SIG-M5 (cell line): ENCODE results near the gene TPST1.

Experiments
- DNase-seq: peaks from one replicate; lab custom pipeline; 2025; lab: John Stamatoyannopoulos, UW

TPST1 gene

DNA sequence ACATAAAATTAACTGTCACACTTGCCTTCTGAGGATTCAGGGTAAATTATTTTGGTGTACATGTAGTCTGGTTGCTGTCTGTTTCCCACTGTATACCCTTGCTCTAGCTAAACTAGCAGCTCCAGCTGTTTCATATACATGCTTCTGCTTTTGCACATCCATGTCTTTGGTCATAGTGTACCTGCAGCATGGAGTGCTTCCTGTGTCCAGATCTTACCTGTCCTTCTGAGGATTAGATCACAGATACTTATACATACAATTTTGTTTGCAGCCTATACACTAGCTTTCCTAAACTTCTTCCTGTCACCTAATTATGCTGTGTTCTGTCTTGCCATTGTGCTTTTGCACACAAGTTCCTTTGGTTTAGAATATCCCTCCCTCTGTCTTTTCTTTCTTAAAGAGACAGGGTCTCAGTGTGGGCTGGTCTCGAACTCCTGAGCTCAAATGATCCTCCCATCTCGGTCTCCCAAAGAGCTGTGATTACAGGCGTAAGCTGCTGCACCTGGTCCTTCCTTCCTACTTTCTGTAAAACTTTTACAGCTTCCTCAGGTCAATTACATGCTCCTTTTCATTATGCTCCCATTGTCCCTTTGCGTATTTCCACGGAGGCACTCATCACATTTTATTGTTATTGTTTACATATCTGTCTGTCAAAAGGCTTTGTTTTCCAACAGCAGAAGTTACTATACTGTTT lies 33.8 kb downstream of the TPST1 start:
- DNase-seq, result no peak

GRCh38 chr7:66239467-66239856 lies 34.3 kb downstream of the TPST1 start:
- no peak for DNase-seq

- no peak for DNase-seq
Observed at GRCh38 chr7:66245008-66245407, 39.9 kb downstream of the TPST1 start.

DNA sequence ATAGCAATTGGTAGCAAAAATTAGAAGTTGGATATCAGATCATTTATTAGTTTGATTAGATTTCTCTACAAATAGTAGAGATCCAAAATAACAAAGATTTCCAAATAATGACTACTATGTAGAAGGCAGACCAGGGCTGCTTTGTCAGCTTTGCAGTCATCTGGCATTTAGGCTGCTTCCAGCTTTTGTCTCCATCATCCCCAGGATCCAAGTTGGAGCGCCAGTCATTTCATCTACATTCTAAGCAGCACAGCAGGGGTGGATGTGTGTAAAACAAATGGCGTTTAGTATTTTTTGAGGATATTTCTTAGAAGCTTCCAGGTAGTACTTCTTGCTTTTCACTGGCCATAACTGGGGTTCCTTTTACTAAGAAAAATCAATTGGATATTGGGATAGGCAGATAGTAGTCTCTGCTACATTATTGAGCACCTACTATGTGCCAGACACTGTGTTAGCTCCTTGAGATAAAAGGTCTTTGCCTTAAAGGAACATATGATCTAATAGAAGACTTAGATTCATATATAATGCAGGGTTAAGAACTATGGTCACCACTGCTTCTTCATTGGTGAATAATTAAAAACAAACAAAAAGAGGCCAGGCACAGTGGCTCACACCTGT lies 41.5 kb downstream of the TPST1 start:
- DNase-seq, result no peak

GRCh38 chr7:66247380-66248078 lies 42.4 kb downstream of the TPST1 start:
- DNase-seq, result no peak

GRCh38 chr7:66250711-66251110 lies 45.6 kb downstream of the TPST1 start:
- DNase-seq, result no peak

- DNase-seq, result no peak
Observed at GRCh38 chr7:66255534-66256100, 50.5 kb downstream of the TPST1 start.

- DNase-seq, result no peak
Observed at GRCh38 chr7:66256281-66256680, 51.1 kb downstream of the TPST1 start.

DNA sequence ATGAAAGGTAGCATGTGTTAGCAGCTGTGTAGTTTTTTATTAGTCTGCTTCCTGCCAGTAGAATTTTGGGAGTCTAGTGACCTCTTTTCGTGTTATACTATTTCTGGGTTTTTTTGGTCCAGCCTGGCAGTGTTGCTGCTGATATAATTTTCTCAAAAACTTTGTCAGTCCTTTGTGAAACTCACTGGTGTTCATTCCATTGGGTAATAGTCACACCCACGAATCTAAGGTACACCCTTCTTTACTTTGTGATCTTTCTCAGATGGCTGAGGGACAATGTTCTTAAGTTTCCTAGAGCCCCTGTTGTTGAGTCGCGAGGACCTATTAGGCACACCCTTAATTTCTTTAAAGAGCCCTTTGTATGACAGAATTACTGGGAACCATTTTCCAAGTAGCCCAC lies 52.3 kb downstream of the TPST1 start:
- no peak for DNase-seq

- DNase-seq, result no peak
Observed at GRCh38 chr7:66258409-66258808, 53.3 kb downstream of the TPST1 start.

GRCh38 chr7:66261941-66262340 lies 56.8 kb downstream of the TPST1 start:
- no peak for DNase-seq

DNA sequence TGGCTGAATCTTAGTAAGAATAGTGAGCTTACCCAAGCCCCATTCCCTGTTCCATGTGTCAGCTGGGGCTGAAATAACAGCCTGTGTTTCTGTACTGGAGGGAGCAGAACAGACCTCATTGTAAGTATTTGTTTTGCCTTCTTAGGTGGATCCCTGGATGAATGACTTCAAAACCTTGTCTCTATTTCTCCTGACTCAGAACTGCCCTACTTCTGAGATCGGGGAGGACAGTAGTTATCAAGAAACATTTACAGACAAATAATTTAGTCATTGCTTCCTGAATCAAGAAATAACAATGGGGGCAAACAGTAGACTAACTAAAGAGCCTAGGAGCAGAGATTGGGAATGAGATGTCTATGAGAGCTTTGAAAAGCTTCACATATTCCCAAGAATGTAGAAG lies 58.8 kb downstream of the TPST1 start:
- DNase-seq, result no peak

DNA sequence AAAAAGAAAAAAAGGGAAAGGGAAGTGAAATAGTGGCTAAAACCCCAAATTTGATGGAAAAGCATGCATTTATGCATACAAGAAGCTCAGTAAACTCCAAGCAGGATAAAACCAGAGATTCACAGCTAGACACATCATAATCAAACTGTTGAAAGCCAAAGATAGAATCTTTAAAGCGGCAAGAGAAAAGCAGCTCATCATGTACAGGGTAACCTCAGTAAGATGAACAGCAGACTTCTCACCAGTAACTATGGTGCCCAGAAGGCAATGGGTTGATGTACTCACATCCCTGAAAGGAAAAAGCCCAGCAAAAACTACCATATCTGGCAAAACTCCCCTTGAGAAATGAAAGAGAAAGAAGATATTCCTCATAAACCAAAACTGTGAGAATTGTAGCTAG lies 60.4 kb downstream of the TPST1 start:
- DNase-seq, result no peak

DNA sequence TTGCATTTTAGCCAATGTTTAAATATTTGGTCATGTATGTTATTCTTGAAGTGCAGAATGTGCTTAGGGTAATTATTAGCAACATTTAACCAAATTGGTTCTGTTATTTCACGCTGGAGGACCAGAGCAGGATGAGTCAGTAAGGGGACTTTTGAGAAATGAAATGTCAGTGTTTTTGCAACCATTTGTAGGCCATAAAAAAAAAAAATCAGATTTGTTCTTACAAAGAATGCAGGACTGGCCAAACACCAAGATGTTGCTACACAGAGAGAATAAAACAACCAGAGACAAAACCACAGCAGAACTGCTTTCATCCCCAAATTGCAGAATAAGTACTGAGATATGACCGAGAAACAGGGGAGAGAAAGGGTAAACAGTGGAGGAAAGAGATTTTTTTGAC lies 62.1 kb downstream of the TPST1 start:
- no peak for DNase-seq

DNA sequence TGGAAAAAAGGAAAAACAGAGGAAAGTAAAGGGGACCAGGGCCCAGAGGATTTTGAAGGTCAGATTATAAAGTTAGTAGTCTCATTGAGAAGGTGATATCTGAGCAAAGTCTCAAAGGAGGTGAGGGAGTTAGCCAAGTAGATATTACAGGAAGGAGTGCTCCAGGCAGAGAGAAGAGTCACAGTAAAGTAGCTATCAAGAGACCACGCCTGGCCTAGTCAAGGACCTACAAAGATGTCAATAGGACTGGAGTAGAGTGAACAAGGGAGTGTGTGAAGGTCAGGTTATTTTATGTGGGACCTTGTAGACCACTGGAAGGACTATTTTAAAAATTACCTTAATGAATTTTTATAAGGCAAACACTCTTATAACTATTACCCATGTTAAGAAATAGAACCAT lies 64.8 kb downstream of the TPST1 start:
- DNase-seq, result no peak

- no peak for DNase-seq
Observed at GRCh38 chr7:66272321-66272720, 67.2 kb downstream of the TPST1 start.

DNA sequence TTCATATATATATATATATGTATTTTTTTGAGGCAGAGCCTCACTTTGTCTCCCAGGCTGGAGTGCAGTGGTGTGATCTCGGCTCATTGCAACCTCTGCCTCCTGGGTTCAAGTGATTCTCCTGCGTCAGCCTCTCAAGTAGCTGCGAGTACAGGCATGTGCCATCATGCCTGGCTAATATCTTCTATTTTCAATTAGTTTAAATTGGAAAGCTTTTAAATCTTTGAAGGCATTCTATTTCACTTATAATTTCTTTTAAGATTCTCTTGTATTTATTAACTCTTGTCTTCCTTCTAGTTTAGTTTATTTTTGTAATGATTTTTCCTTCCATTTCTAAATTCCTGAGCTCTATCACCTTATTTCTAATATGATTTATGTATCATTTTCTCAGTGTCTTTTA lies 71.2 kb downstream of the TPST1 start:
- DNase-seq, result no peak

DNA sequence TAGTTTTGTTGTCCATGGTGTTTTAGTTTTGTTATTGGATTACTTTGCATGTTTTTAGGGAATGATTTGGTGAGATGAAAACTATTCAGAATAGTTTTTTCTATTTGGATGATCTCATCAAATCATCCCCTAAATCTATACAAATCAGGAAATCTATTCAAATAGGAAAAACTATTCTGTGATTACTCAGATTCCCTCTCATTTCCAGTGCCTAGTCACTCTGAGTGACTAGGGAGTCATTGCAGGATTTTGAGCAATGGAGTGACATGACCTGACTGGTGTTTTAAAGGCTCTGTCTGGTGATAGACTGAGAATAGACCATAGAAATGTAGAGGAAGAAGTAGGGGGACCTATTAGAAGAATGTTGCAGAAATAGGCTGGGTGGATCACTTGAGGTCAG lies 72.4 kb downstream of the TPST1 start:
- DNase-seq, result no peak

DNA sequence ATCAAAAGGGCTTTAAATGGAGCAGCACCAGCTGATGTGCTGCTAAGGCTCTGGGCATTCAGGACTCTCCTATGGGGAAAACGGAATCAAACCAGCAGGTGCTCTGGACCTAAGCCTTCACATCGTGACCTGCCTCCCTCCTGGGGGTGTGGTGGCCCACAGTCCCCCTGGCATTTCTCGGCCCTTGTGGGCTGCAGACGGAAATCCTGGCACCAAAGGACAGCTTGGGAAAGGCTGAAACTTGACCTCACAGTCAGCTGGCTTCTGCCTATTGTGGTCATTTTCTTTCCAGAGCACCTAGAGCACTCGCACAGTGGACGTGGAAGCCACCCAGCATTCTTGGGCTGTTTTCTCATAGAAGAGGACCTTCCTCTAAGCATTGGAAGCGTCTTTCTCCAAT lies 74.8 kb downstream of the TPST1 start:
- no peak for DNase-seq

DNA sequence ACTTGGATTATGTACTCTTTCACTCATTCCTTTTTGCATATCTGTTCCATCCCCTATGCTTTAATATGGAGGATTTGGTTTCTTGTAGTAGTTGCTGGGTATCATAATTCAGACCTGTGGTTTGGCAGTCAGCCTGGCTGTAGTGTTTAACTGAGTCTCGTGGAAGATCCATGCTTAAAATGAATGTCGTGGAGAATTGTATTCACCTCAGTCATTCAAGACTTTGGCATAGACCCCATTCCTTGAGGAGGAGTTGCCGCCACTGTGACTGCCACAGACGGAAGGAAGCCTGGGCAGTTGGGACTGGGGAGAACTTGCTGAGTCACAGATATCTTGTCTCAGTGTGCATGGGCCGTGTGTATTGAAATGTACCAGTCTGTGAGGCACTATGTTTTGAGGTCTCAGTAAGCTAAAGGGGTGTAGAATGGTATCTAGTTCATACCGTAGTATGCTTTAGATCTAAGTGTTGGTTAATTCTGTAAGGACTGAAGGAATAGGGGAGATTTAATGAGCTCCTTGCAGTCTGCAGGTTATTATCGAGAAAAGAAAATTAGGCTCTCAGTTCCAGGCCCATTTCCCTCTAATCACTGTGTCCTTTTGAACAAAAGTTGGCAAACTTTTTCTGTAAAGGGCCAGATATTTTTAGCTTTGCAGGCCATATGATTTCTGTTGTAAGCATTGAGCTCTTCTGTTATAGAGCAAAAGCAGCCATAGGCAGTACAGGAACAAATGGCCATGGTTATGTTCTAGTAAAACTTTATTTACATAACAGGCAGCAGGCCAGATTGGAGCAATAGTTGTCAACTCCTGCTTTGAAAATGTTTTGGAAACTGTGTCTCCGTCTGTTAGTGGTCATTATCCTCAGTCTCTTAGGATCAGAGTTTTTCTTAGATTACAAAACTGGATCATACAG lies 76.8 kb downstream of the TPST1 start:
- no peak for DNase-seq

GRCh38 chr7:66282591-66282935 lies 77.4 kb downstream of the TPST1 start:
- no peak for DNase-seq
